Bronchial epithelial cell (primary cell): ENCODE data around the gene ELANE. TPM values are rescaled to one million over a fixed set of nuclear protein-coding genes. Genes with fewer than 3 reads are reported as not detected.
"Not testable (repeated sequence)": the region's sequence is repeated elsewhere in the genome, so short reads cannot be mapped to it uniquely, and the experiment has no call there.

Experiments
- DNase-seq: peaks from one replicate; pipeline ENCODE4 v3.0.0-alpha.2; 2010; ENCODE audit warnings: low read depth
- FAIRE-seq: peaks from 2 replicates; lab custom pipeline; 2011; peaks lifted over from hg19 to GRCh38; lab: Jason Lieb, UNC
- H3K27me3 ChIP-seq: 2 replicates; pipeline ENCODE4 v1.5.1; 2011; ENCODE audit warnings: low read length; ENCODE audit not compliant: control insufficient read depth, insufficient read depth
- H3K36me3 ChIP-seq: 2 replicates; pipeline ENCODE4 v1.5.1; 2011; ENCODE audit warnings: low read length; ENCODE audit not compliant: control insufficient read depth, insufficient read depth
- H3K4me3 ChIP-seq: 2 replicates; pipeline ENCODE4 v1.5.1; 2011; ENCODE audit warnings: mild to moderate bottlenecking, low read depth, low read length, control low read depth
- CTCF ChIP-seq: IDR thresholded peaks from 2 replicates; pipeline ENCODE4 v1.5.1; 2011; ENCODE audit warnings: mild to moderate bottlenecking, moderate library complexity, low read length, control low read depth, inconsistent platforms; ENCODE audit not compliant: insufficient read depth, severe bottlenecking
- total RNA-seq: library from RNA; depleted of rRNA; stranded (reverse); fragments of >200 nt; gene quantifications from 2 replicates; pipeline ENCODE4 v1.2.1, GENCODE V29; 2014

Gene ELANE
- total RNA-seq, 1 donor from 2014 or later = not detected

- H3K27me3 ChIP-seq = no peaks in the 10 kb centered on the region
- FAIRE-seq (peak; percentile 94), DNase-seq (no peak)
- TF ChIP-seq CTCF = no peak
- no peak overlapping the region for H3K4me3 ChIP-seq
- H3K36me3 ChIP-seq = no peaks in the 10 kb centered on the region
These were observed 35.6 kb upstream of the ELANE start for GRCh38 chr19:816500-816857.

GRCh38 chr19:820212-820611, 31.9 kb upstream of the ELANE start:
- not testable (repeated sequence) for FAIRE-seq, H3K27me3 ChIP-seq, DNase-seq, H3K36me3 ChIP-seq, H3K4me3 ChIP-seq

GRCh38 chr19:821231-821824, 30.8 kb upstream of the ELANE start:
- no peak overlapping the region for H3K4me3 ChIP-seq
- no peak for TF ChIP-seq CTCF
- FAIRE-seq (no peak), DNase-seq (no peak)
- no peaks in the 10 kb centered on the region for H3K36me3 ChIP-seq
- H3K27me3 ChIP-seq = peaks cover 4% of the 10 kb centered on the region

DNA sequence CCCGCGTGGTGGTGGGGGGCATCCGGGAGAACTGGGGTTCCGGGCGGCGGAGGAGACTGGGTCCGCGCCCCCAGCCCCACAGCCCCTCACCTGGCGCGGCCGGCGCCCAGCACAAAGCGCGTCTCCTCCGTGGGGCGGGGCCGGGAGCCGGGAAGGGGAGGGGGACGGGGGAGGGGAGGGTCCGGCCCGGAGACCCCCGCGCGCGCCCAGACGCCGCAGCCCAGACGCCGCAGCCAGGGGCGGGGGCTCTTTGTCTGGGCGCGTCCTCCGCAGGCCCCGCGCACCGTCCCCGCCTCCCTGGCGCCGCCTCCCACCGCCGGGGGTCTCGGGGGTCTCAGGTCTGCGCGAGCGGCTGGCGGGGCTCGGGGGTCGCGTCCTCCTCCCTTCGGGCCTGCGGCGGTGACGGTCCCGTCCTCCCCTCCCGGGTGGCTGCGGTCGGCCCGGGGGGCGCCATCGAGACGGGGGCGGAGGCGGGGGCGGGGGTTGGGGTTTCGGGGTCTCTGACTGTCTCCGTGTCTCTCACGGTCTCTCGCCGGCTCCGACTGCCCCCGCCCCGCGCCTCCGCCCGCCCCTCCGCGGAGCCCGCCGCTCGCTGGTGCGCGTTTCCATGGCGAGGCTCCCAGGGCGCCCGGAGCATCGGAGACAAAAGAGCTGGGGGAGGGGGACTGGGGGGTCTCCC, 30.1 kb upstream of the ELANE start, which contains the start of gene PLPPR3:
TSS of gene PLPPR3 (minus strand) at position 131 of the 679 bp plus-strand sequence. CDS start 396 bp downstream, outside the sequence.
- Histone ChIP-seq H3K27me3 (peaks cover 4% of the 10 kb centered on the region), H3K4me3 (no peak within 1 kb of the TSS), H3K36me3 (no peaks in the 10 kb centered on the region)
- TF ChIP-seq CTCF = no peak
- FAIRE-seq (no peak), DNase-seq (no peak)

- FAIRE-seq (no peak), DNase-seq (no peak)
These were observed 28.5 kb upstream of the ELANE start for GRCh38 chr19:823565-824121.

More at GRCh38 chr19:823565-824121, 28.5 kb upstream of the ELANE start:
- Histone ChIP-seq H3K27me3 (peaks cover 4% of the 10 kb centered on the region), H3K36me3 (no peaks in the 10 kb centered on the region), H3K4me3 (no peak overlapping the region)
- TF ChIP-seq CTCF = no peak
